HG03196 (cell line): ENCODE measurements around the gene AIPL1.

Source experiments
- ATAC-seq: cut with Tn5 transposase; IDR thresholded peaks from one replicate; pipeline ENCODE4 v1.9.1; 2021; ENCODE audit not compliant: unreplicated experiment

The AIPL1 gene

GRCh38 chr17:6450926-6451832, 16.3 kb upstream of the AIPL1 start:
- no peak for ATAC-seq

GRCh38 chr17:6449307-6449706, 14.4 kb upstream of the AIPL1 start:
- no peak for ATAC-seq

GRCh38 chr17:6448473-6448872, 13.6 kb upstream of the AIPL1 start:
- ATAC-seq, result no peak

- ATAC-seq, result no peak
These were observed 11.7 kb upstream of the AIPL1 start for GRCh38 chr17:6446516-6447100.

GRCh38 chr17:6444571-6445335, 9.8 kb upstream of the AIPL1 start:
- ATAC-seq, result no peak

- peak; percentile 78 for ATAC-seq
These were observed 9.0 kb upstream of the AIPL1 start, which contains the start of gene PIMREG for GRCh38 chr17:6443692-6444570. TSS of gene PIMREG (plus strand) at chr17:6444455. CDS start at chr17:6445111, 656 bp downstream.

GRCh38 chr17:6442775-6443174, 7.9 kb upstream of the AIPL1 start:
- no peak for ATAC-seq

GRCh38 chr17:6439951-6440350, 5.0 kb upstream of the AIPL1 start:
- no peak for ATAC-seq

GRCh38 chr17:6437956-6438355, 3.0 kb upstream of the AIPL1 start:
- ATAC-seq, result no peak

GRCh38 chr17:6437466-6437865, 2.5 kb upstream of the AIPL1 start:
- no peak for ATAC-seq

GRCh38 chr17:6435968-6436367, 1.0 kb upstream of the AIPL1 start:
- no peak for ATAC-seq

- ATAC-seq, result no peak
These were observed 4.2 kb downstream of the AIPL1 start for GRCh38 chr17:6430769-6431168.

GRCh38 chr17:6429266-6429665, 5.7 kb downstream of the AIPL1 start:
- no peak for ATAC-seq

GRCh38 chr17:6428207-6428965, 6.5 kb downstream of the AIPL1 start:
- ATAC-seq, result no peak

- no peak for ATAC-seq
These were observed 7.6 kb downstream of the AIPL1 start for GRCh38 chr17:6427279-6427781.

- no peak for ATAC-seq
These were observed 8.4 kb downstream of the AIPL1 start for GRCh38 chr17:6426356-6427101.

GRCh38 chr17:6425407-6425806, 9.5 kb downstream of the AIPL1 start:
- no peak for ATAC-seq

GRCh38 chr17:6423931-6424330, 11.0 kb downstream of the AIPL1 start:
- ATAC-seq, result no peak

- no peak for ATAC-seq
These were observed 12.2 kb downstream of the AIPL1 start for GRCh38 chr17:6422654-6423241.
